HG03521 (cell line): ENCODE results near the gene TEDC1.

Source experiments
- ATAC-seq: cut with Tn5 transposase; IDR thresholded peaks from one replicate; pipeline ENCODE4 v1.9.1; 2021; ENCODE audit warnings: mild to moderate bottlenecking, moderate library complexity; ENCODE audit not compliant: unreplicated experiment

Gene TEDC1

GRCh38 chr14:105473033-105473676 lies 17.9 kb upstream of the TEDC1 start:
- no peak for ATAC-seq

GRCh38 chr14:105473677-105474482 lies 17.2 kb upstream of the TEDC1 start:
- no peak for ATAC-seq

DNA sequence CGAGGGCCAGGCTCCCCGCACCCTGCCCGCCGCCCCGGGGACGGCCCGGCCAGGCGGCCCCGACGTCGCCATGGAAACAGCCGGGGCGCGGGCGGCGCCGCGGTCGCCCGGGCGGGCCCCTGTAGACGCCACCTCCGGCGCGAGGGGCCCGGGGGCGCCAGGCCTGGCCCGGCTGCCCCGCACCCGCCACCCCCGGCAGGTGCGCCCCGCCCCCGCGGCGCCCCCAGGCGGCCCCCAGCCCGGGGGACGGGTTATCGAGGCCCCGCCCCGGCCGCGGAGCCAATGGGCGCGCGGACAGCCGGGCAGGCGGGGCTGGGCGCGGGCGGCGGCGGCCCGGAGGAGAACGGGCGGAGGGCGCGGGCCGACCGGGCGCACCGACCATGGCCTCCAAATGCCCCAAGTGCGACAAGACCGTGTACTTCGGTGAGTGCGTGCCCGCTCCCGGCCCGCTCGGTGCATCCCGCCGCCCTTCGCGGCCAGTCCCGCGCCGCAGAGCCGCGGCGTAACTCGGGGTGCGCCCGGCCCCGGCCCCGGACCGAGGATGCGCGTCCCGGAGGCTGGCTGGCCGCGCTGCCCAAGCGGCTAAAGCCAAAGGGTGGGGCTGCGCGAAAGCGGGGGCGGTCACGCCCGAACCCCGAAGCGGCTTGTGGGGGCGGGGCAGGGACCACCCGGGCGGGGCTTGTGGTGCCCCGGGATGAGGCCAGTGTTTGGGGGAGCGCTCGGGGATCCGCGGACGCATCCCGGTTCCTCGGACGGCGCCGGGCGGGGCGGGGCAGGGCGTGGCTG lies 16.4 kb upstream of the TEDC1 start, which contains the start of gene CRIP2:
Gene CRIP2, plus strand, starts transcription at position 339 of the 786 bp plus-strand sequence. Its CDS starts 42 bp downstream, at position 381.
- ATAC-seq: no peak

GRCh38 chr14:105475269-105476096 lies 15.6 kb upstream of the TEDC1 start:
- no peak for ATAC-seq

GRCh38 chr14:105476097-105476830 lies 14.8 kb upstream of the TEDC1 start:
- no peak for ATAC-seq

DNA sequence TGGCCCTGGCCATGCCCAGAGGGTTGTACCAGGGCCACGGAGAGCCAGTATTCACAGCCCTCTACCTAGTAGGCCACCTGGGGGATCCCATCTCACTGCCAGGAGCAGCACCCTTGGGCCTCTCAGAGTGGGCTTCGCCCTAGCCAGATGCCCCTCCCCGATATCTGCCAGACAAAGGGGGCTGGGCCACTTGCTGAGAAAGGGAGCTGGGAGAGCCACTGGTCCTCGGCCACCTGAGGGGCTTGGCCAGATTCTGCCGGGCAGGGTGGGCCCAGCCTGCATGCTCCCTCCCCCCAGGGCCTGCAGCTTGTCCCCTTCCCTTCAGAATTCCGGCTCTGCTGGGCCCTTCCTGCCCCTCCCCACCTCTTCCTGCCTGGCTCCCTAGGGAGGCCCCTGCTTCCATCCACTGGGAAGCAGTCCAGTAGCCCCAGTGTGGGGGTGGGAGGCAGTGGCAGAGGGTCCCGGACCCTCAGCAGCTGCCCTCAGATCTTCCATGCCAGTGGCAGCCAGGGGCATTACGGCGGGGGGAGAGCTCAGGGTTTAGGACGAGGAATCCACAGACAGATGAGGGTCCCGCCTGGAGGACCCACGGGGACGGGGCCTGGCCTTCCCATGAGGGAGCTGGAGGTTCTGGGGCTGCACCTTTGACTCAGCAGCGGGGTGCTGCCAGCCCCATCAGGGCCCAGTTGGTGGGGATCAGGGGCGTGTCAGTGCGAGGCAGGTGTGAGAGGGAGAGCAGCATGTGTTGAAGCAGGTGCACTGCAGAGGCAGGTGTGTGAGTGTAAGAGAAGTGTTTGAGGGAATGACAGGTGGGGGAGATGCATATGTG lies 14.0 kb upstream of the TEDC1 start:
- ATAC-seq: no peak

DNA sequence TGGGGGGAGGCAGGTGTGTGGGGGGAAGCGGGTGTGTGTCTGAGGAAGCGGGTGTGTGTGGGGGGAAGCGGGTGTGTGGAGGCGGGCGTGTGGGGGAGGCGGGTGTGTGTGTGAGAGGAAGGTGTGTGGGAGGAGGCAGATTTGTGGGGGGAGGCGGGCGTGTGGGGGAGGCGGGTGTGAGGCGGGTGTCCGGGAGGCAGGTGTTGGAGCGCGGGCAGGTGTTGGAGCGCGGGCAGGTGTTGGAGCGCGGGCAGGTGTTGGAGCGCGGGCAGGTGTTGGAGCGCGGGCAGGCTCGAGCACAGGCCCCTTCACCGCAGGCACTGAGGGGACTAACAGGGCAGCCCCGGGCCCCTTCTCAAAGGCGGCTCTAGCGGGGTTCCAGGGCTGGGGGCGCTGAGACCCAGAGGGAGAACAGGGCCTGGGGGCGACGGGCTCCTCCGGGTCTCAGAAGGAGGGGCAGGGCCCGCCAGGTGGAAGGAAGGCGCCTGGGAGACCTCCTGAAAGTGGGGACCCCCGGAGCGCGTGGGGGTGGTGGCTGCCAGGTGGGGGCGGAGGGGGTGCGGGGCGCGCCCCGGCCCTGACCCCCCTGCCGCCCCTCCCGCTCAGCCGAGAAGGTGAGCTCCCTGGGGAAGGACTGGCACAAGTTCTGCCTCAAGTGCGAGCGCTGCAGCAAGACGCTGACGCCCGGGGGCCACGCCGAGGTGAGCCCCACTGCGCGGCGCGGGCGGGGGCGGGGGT lies 13.2 kb upstream of the TEDC1 start:
- no peak for ATAC-seq

DNA sequence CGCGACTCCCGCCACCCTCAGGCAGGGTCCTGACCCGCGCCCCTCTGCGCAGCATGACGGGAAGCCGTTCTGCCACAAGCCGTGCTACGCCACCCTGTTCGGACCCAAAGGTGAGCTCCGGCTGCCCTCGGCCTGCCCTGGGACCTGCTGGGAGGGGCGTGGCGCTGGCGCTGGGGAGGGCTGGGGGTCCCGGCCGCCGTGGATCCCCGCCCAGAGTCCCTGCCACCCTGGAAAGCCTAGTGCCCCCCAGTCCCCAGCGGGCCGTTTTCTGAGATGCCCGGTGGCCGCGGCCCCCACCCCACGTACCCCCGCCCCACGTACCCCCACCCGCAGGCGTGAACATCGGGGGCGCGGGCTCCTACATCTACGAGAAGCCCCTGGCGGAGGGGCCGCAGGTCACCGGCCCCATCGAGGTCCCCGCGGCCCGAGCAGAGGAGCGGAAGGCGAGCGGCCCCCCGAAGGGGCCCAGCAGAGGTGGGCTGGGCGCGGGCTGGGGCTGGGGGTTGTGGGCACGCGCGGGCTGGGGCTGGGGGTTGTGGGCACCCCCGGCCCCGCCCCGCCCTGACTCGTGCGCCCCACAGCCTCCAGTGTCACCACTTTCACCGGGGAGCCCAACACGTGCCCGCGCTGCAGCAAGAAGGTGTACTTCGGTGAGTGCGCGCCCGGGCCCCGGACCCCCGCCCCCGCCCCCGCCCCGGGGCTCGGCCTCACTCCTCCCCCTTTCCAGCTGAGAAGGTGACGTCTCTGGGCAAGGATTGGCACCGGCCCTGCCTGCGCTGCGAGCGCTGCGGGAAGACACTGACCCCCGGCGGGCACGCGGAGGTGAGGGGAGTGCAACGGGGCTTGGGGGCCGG lies 12.4 kb upstream of the TEDC1 start:
- no peak for ATAC-seq

DNA sequence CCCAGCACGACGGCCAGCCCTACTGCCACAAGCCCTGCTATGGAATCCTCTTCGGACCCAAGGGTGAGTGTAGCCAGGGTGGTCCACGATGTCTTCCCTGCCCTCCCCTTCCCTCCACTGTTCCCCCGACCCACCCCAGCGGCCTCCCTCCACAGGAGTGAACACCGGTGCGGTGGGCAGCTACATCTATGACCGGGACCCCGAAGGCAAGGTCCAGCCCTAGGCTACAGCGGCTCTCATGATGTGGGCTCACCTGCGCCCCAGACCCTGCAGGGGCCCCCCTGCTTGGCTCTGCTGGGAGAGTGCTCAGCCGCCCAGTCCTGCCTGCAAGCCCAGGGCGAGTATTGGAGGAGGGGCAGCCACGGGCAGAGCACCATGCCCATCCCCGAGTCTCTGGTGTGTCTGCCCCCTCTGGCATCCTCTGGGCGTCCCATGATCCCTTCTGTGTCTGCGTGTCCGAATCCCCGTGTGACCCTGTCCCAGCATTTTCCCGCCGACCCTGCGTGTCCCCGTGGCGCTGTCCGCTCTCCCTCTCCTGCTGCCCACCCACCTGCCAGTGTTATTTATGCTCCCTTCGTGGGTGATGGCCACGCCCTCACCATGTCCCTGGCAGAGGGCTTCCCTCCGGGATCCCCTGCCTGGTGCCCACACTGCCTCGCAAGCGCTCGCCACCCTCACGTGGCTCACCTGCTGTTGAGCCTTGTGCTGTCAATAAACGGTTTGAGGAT lies 11.5 kb upstream of the TEDC1 start:
- no peak for ATAC-seq

- ATAC-seq: no peak
These were observed 10.8 kb upstream of the TEDC1 start for GRCh38 chr14:105480199-105480746.

DNA sequence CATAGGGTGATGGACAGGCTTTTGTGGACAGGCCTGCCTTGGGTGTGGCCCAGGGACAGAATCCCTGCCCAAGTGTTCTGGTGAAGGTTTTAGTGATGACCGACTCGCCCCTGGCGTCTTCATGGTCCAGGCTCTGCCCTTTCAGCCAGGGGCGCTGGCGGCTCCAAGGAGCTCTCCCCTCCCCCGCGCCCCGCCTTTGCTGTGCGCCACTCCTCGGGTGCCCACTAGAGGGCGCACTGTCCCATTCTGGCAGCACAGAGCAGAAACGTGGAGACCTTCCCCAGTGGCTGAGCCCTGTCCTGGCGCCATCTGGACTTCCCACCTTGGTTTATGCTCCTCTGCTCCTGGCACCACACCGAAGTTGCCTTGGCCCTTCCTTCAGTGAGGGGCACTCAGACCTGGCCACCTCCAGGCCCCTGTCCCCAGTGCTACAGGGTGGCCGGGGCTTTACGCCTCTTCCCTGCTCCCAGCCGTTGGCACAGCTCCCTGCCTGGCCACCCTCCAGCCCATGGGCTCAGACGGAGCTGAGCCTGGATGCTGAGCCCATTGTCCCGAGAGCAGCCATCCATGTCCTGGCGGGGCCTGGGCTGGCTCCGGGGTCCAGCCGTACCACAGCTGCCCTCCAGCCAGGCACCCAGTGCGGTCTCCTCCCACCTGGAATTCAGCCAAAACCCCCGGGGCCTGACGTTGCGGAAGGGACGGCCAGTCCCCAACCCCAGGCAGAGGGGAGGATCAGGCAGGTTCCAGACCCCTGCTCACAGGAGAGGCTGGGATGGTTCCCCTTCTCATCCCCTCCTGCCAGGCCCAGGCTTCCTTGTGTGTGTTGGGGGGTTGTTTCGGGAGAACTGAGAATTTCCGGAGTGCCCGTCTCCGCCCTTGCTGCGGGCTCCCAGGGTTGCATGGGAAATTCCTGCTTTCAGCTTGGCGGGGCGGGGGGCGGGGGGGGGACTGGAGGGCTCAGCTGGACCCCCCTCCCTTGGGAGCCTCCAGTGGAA lies 9.9 kb upstream of the TEDC1 start:
- ATAC-seq: no peak

- ATAC-seq: peak; percentile 46
These were observed 9.1 kb upstream of the TEDC1 start for GRCh38 chr14:105481886-105482457.

DNA sequence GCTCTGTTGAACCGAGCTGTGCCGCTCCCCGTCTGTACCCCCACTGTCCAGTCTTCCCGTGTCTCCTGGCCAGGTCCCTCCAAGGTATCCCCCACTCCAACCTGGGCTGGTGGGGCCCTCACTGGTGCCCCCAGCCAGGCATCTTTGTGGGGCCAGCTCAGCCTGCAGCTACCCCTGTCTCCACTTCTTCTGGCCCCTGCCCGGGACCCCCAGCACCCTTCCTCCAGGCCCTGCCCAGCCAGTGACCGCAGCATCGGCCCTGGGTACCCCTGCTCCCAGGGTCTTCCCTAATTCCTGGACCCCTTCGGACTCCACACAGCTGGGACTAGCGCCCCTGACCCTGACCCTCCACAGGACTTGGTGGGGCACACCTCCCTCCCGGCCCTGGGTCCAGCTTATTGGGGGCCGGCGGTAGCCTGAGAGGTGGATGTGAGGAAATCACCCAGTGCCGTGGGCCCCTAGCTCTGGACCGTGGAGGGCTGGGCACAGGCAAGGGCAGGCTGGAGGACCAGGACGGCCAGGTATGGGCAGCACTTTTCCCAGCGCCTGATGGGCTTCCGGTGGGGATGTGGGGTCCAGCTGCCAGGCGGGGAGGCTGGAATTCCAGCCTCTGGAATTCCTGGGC lies 8.4 kb upstream of the TEDC1 start:
- no peak for ATAC-seq

DNA sequence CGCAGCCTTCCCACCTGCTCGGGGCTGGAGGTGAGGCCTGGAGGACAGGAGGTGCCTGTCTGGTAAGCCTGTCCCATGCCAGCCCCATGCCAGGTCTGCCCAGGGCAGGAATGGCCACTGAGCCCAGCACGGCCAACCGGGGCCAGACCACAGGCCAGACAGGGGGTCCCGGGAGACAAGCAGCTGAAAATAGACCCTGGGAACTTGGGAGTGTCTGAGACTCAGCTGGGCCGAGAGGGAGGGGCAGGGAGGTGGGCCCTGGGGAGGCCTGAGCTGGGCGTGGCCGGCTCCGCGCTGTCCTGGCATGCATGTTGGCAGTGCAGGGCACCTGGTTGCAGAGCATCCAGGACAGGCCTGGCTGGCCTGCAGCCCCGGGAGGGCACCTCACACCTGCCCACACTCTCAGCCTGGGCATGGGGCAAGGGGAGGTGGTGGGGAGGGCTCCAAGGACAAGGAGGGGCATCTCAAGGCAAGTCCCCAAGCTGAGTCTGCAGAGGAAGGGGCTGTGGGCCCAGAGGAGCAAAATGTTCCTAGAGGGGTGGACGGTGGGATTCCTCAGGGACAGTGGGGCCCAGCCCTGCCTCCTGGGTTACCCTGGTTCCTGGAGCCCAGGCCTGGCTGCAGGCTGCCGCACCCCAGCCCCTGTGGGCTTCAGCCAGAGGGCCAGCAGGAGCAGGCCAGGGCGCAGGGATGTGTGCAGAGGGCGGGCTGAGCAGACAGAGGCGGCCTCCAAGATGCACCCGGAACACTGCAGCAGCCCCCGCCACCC lies 7.6 kb upstream of the TEDC1 start:
- ATAC-seq: no peak
